HG03280 (cell line): ENCODE results near the gene RNF214.
"Not testable (repeated sequence)": the region's sequence is repeated elsewhere in the genome, so short reads cannot be mapped to it uniquely, and the experiment has no call there.

Source experiments
- ATAC-seq: cut with Tn5 transposase; IDR thresholded peaks from one replicate; pipeline ENCODE4 v1.9.1; 2021; ENCODE audit warnings: mild to moderate bottlenecking, moderate library complexity; ENCODE audit not compliant: unreplicated experiment

RNF214 gene

GRCh38 chr11:117197516-117198456, 34.7 kb upstream of the RNF214 start:
- ATAC-seq: no peak

GRCh38 chr11:117198613-117199012, 33.9 kb upstream of the RNF214 start:
- ATAC-seq: no peak

- ATAC-seq: no peak
Measured at GRCh38 chr11:117199053-117199915, 33.2 kb upstream of the RNF214 start, which contains the start of gene TAGLN. TSS of gene TAGLN (plus strand) at chr11:117199370. CDS start at chr11:117203014, 3,644 bp downstream.

- no peak for ATAC-seq
Measured at GRCh38 chr11:117199916-117200812, 32.3 kb upstream of the RNF214 start.

- ATAC-seq: no peak
Measured at GRCh38 chr11:117200813-117201657, 31.4 kb upstream of the RNF214 start.

- ATAC-seq: no peak
Measured at GRCh38 chr11:117201658-117202305, 30.7 kb upstream of the RNF214 start.

- ATAC-seq: no peak
Measured at GRCh38 chr11:117202386-117203068, 29.9 kb upstream of the RNF214 start.

- no peak for ATAC-seq
Measured at GRCh38 chr11:117203069-117203407, 29.4 kb upstream of the RNF214 start.

GRCh38 chr11:117204283-117205080, 28.0 kb upstream of the RNF214 start:
- ATAC-seq: no peak

GRCh38 chr11:117205211-117205818, 27.2 kb upstream of the RNF214 start:
- ATAC-seq: no peak

- ATAC-seq: not testable (repeated sequence)
Measured at GRCh38 chr11:117206111-117206510, 26.4 kb upstream of the RNF214 start.

GRCh38 chr11:117206859-117207258, 25.6 kb upstream of the RNF214 start:
- not testable (repeated sequence) for ATAC-seq

- ATAC-seq: not testable (repeated sequence)
Measured at GRCh38 chr11:117207481-117207880, 25.0 kb upstream of the RNF214 start.

GRCh38 chr11:117208710-117209109, 23.8 kb upstream of the RNF214 start:
- not testable (repeated sequence) for ATAC-seq

GRCh38 chr11:117209351-117210125, 22.9 kb upstream of the RNF214 start:
- ATAC-seq: not testable (repeated sequence)

- no peak for ATAC-seq
Measured at GRCh38 chr11:117210620-117211019, 21.9 kb upstream of the RNF214 start.
